ENCODE data around the gene DIDO1.

GRCh38 chr20:62860924-62861691 is 65.2 kb downstream of the DIDO1 start:
- TF ChIP-seq CTCF (IDR thresholded peaks at IDR 0.05) (no peak), POLR2AphosphoS5 (IDR thresholded peaks at IDR 0.05) (no peak), POLR2A (IDR thresholded peaks at IDR 0.05) (no peak), EP300 (IDR thresholded peaks at IDR 0.05) (no peak)
